Lower leg skin (tissue), 3 donors: ENCODE measurements around the gene VAV3.

ENCODE experiments used
- CTCF ChIP-seq, 3 donors: fragments of 450-650 bp; IDR thresholded peaks; one replicate each; pipeline ENCODE4 v1.5.1; 2016; ENCODE audit warnings: antibody characterized with exemption in 3 of 3, mild to moderate bottlenecking in 3 of 3, moderate library complexity in 2 of 3
- POLR2A ChIP-seq, 2 donors: fragments of 450-650 bp; IDR thresholded peaks; one replicate each; pipeline ENCODE4 v1.6.1; 2016 to 2017; ENCODE audit warnings: antibody characterized with exemption in 2 of 2, mild to moderate bottlenecking in 1 of 2, moderate library complexity in 1 of 2

- no peak for TF ChIP-seq CTCF (IDR thresholded peaks at IDR 0.05)
- no peak for TF ChIP-seq POLR2A (IDR thresholded peaks at IDR 0.05)
Observed at GRCh38 chr1:107530543-107530942, 434.4 kb downstream of the VAV3 start.
